ENCODE measurements around the gene ITGB3.

The ITGB3 gene

DNA sequence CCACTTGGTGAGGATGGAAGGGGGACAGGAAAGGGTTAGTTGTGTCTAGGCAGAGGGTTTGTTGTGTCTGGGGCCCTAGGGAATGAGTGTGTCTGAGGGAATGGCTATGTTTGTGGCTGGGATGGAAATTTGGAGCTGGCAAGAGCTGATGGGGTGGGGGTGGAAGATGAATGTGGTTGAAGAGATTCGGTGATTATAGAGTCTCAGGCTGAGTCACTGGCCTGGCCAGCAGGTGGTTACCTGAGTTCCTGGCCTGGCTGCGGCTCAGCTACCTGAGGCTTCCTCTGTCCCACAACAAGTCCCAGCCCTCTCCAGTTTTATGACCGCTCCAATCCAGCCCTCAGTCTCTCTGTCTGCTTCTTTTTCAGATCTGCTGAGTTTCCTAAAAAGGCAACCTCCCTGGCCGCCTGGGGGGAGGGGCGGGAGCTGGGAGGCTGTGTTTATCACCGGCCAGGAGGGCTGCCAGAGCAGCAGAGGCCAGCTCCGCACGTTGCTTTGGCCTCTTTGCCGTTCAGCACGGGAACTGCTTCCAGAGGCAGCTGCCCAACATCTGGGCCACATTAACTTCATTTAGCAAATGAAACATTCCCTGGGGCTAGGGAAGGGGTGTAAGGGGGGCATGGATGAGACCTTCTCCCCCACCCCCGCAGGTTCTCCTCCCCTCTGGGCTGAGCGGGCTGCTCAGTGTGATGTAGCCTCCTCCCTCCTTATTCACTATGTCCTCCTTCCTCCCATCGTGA, 21.8 kb downstream of the ITGB3 start:
- no peak for DNase-seq (ENCODE audit: low read depth)
- H3K4me3 ChIP-seq (ENCODE audit: low read depth, low read length): no peak overlapping the region

DNA sequence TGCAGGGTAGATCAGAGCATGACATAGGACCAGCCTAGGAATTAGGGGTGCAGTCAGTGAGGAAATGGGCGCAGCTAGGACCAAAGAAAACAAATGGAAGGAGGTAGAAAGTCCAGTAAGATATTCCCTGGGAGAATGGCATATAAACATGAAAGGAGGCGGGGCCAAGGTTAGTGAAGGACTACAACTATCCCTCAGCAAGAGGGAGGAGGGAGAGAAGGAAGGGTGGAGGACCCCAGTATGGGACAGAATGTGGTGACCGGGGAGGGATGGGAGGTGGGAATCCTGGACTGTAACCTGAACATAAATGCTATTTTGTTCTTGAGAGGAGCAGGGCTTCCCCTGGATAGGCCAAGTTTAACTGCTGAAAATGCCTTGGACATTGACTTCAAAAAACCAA, 22.8 kb downstream of the ITGB3 start:
- DNase-seq (ENCODE audit: low read depth): no peak
- TF ChIP-seq, protein P1, sequence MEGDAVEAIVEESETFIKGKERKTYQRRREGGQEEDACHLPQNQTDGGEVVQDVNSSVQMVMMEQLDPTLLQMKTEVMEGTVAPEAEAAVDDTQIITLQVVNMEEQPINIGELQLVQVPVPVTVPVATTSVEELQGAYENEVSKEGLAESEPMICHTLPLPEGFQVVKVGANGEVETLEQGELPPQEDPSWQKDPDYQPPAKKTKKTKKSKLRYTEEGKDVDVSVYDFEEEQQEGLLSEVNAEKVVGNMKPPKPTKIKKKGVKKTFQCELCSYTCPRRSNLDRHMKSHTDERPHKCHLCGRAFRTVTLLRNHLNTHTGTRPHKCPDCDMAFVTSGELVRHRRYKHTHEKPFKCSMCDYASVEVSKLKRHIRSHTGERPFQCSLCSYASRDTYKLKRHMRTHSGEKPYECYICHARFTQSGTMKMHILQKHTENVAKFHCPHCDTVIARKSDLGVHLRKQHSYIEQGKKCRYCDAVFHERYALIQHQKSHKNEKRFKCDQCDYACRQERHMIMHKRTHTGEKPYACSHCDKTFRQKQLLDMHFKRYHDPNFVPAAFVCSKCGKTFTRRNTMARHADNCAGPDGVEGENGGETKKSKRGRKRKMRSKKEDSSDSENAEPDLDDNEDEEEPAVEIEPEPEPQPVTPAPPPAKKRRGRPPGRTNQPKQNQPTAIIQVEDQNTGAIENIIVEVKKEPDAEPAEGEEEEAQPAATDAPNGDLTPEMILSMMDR (IDR thresholded peaks at IDR 0.05; ENCODE audit: control insufficient read depth, extremely low read depth, insufficient read depth): no peak
- no peak overlapping the region for H3K4me3 ChIP-seq (ENCODE audit: low read depth, low read length)

More for the DNA sequence above, 21.8 kb downstream of the ITGB3 start:
- TF ChIP-seq, protein P1 (IDR thresholded peaks at IDR 0.05; ENCODE audit: control insufficient read depth, extremely low read depth, insufficient read depth): no peak

DNA sequence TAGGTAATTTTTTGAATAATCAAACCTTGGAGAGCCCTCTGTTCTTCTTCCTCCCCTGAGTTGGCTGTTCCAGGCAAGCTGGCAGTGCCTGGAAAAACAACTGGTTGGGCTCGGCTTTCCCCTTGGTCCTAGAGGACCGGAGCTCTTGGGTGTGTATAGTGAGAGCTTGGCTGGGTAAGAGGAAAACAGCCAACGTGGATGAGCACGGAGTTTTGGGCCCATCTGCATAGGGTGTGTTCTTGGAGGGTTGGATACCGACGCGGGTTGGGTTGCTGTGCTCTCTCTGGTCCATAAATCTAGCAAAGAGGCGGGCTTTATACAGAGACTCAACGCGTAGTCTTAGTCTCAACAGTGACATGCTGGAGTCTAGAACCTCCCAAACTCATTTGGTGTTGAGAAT, 23.2 kb downstream of the ITGB3 start:
- TF ChIP-seq, protein P1 (IDR thresholded peaks at IDR 0.05; ENCODE audit: control insufficient read depth, extremely low read depth, insufficient read depth): no peak
- H3K4me3 ChIP-seq (ENCODE audit: low read depth, low read length): no peak overlapping the region
- no peak for DNase-seq (ENCODE audit: low read depth)

DNA sequence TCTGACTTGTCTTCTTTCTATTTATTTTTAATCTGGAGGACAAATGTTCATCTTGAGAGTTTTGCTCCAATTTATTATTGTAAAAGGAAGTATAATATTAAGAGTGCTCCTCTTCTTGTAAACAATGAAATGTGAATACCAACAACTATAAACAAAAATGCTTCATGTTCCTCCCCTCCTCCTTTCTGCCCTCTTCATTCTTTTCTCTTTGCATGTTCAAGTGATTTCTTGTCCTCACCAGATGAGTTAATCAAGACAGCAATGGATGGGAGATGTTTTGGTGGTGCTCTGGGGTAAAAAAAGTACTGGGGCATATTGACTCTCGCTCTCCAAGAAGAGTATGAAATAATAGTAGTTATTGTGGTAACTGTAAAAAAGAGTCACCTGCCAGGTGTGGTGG, 24.3 kb downstream of the ITGB3 start:
- TF ChIP-seq, protein P1 (IDR thresholded peaks at IDR 0.05; ENCODE audit: control insufficient read depth, extremely low read depth, insufficient read depth): no peak
- no peak overlapping the region for H3K4me3 ChIP-seq (ENCODE audit: low read depth, low read length)
- DNase-seq (ENCODE audit: low read depth): no peak

DNA sequence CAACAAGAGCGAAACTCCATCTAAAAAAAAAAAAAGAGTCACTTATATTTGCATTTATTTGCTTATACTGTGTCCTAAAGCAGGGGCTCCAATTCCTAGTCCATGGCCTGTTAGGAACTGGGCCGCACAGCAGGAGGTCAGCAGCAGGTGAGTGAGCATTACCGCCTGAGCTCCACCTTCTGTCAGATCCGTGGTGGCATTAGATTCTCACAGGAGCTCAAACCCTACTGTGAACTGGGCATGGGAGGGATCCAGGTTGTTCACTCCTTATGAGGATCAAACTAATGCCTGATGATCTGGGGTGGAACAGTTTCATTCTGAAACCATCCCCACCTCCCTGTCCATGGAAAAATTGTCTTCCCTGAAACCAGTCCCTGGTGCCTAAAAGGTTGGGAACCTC, 24.9 kb downstream of the ITGB3 start:
- H3K4me3 ChIP-seq (ENCODE audit: low read depth, low read length): no peak overlapping the region
- DNase-seq (ENCODE audit: low read depth): no peak
- TF ChIP-seq, protein P1 (IDR thresholded peaks at IDR 0.05; ENCODE audit: control insufficient read depth, extremely low read depth, insufficient read depth): no peak

DNA sequence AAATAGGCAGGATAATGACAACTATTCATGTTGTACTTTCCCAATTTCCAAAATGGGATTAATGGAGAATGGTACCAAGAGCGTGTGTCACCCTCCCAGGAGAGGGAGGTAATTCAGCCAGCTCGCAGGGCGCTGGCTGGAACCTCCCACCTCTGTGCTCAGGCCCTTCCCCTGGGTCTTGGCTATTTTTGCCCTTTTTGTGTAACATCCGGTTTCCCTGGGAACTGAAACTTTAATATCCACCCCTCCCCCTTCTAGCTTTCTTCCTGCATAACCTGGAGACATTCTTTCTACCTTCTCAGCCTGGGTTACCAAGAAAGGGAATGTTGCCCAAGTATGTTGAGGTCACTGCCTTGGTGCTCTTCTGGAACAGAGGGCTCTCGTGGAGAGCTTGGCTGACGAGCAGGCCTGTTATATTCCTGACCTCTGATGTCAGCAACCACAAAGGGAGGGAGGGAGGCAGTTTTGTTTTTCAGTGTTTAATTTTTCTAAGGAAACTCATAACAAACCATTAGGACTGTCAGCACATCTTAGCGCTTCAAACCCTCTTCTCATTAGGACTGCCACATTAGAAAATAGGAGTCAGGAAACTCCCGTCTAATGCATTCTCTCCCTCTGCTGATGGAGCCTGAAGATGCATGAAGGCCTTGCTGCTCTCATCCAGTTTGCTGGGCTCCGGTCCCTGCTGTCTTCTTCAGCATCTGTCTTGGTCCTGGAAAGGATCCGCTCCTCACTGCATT, 25.6 kb downstream of the ITGB3 start:
- H3K4me3 ChIP-seq (ENCODE audit: low read depth, low read length): no peak overlapping the region
- no peak for DNase-seq (ENCODE audit: low read depth)
- TF ChIP-seq, protein P1 (IDR thresholded peaks at IDR 0.05; ENCODE audit: control insufficient read depth, extremely low read depth, insufficient read depth): no peak
